ENCODE measurements around the gene IGF1R. TPM values are rescaled to one million over a fixed set of nuclear protein-coding genes. Genes with fewer than 3 reads are reported as not detected.

IGF1R gene
- total and polyA plus RNA-seq, 2 donors (not counting 3 experiments of a cell fraction or from before 2014, with no cell fraction given) = 16.1 to 59.1 TPM

- H3K9ac ChIP-seq (replicated peaks; ENCODE audit: extremely low read depth, insufficient read depth, low read length) = no peak overlapping the region
- TF ChIP-seq JUN (IDR thresholded peaks at IDR 0.05; ENCODE audit: borderline replicate concordance, insufficient read depth, insufficient read length, low read depth) (no peak), EZH2 (IDR thresholded peaks at IDR 0.05; ENCODE audit: borderline replicate concordance, low read depth, low read length, severe bottlenecking) (no peak), POLR2AphosphoS5 (IDR thresholded peaks at IDR 0.05; ENCODE audit: insufficient read depth, low read depth, low read length) (no peak), GATA2 (IDR thresholded peaks at IDR 0.05; ENCODE audit: insufficient read depth, insufficient read length, low read depth, low read length) (no peak), MYC (IDR thresholded peaks at IDR 0.05; ENCODE audit: low read depth, low read length) (no peak), FOS (IDR thresholded peaks at IDR 0.05; ENCODE audit: borderline replicate concordance, insufficient read depth, low read length) (no peak), POLR2A (IDR thresholded peaks at IDR 0.05; ENCODE audit: low read depth, low read length) (no peak), MAX (IDR thresholded peaks at IDR 0.05; ENCODE audit: insufficient read depth, insufficient read length) (no peak), CTCF (IDR thresholded peaks at IDR 0.05; ENCODE audit: extremely low read depth in 1 of 2, insufficient read depth in 1 of 2, low read depth in 1 of 2, low read length in 2 of 2) (no peak)
- dilution Hi-C loops (cut with MboI; ENCODE audit: extremely low pct_ligation_motif_present, low sequenced_read_pairs) (no loop called here), intact Hi-C loops (cut with micrococcal nuclease) (no loop called here)
- no peak overlapping the region for H2AFZ ChIP-seq (ENCODE audit: low read depth, low read length)
- no peak for DNase-seq (ENCODE audit: low read depth, low spot score)
- H4K20me1 ChIP-seq (replicated peaks; ENCODE audit: control insufficient read depth, extremely low read depth, insufficient read depth, low read length) = peaks cover 5% of the 10 kb centered on the region
- peaks cover 21% of the 10 kb centered on the region for H3K4me1 ChIP-seq (ENCODE audit: control insufficient read depth, extremely low read depth, insufficient read depth, low read length)
- no peak for FAIRE-seq
- peaks cover 6% of the 10 kb centered on the region for H3K79me2 ChIP-seq (ENCODE audit: control insufficient read depth, insufficient read depth, low read length)
- BruUV-seq (replicated peaks) = no TSS peak
- H3K27ac ChIP-seq (ENCODE audit: insufficient read depth, low read depth, low read length) = no peak overlapping the region
- CTCF ChIA-PET = interaction anchor here (1.7 kb wide), 1 partner anchor 55 kb away, joined by 6 read pairs; no protein-coding TSS in a partner anchor
- H3K4me3 ChIP-seq (replicated peaks in 1 of 3; ENCODE audit: insufficient read depth in 1 of 3, low read depth in 1 of 3, low read length in 3 of 3) = no peak overlapping the region
- H3K9me3 ChIP-seq (replicated peaks; ENCODE audit: control insufficient read depth, insufficient read depth, low read length) = no peaks in the 10 kb centered on the region
- H3K27me3 ChIP-seq (ENCODE audit: control insufficient read depth in 2 of 2, insufficient read depth in 2 of 2, low read length in 2 of 2) = no peaks in the 10 kb centered on the region
- H3K36me3 ChIP-seq (ENCODE audit: control insufficient read depth in 2 of 2, extremely low read depth in 1 of 2, insufficient read depth in 2 of 2, low read length in 2 of 2) = no peaks in the 10 kb centered on the region
- POLR2A ChIA-PET = no interaction called here
- H3K9me1 ChIP-seq (replicated peaks; ENCODE audit: control insufficient read depth, extremely low read depth, insufficient read depth, low read length) = no peaks in the 10 kb centered on the region
- H3K4me2 ChIP-seq (ENCODE audit: insufficient read depth, low read length) = no peak overlapping the region
These were observed 147.6 kb downstream of the IGF1R start for GRCh38 chr15:98795980-98796379.
